Activated CD4-positive, alpha-beta T cell treated with anti-CD3 and anti-CD28 coated beads, Interleukin-2, amount 50 U/mL, for 4 hours (primary cell): ENCODE measurements around the gene PTAFR.

Experiments
- DNase-seq, 2 experiments: peaks; one replicate each; pipeline ENCODE4 v3.0.0-alpha.2; 2020

Gene PTAFR

DNA sequence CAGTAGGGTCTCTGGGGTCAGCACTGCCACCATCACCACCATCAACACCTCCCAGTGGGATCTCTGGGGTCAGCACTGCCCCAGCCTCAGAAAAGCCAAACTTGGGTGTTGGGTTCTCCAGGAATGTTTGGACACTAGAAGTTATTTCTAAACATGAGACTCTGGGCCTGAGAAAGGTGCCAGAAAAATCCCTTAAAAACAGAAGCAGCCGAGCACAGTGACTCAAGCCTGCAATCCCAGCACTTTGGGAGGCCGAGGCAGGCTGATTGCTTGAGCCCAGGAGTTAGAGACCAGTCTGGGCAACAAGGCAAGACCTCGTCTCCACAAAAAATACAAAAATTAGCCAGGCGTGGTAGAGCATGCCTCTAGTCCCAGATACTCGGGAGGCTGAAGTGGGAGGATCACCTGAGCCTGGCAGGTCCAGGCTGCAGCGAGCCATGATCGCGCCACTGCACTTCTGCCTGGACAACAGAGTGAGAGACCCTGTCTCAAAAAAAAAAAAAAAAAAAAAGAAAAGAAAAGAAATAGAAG, 470 bp downstream of the PTAFR start:
- DNase-seq, result no peak

DNA sequence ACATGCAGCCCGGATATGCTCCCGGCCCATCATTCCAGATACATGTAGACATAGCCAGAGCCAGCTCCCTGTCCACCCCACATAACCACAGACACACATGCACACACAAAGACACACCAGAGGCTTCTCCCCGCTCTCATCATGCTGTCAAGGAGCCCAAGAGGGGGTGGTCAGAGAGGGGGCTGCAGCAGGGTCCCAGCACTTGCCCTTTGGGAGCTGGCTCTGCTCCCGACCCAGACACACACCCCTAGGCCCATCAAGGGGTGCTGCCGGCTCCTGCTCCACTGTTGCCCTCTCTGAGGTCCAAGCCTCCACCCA, 2.6 kb downstream of the PTAFR start:
- no peak for DNase-seq

DNA sequence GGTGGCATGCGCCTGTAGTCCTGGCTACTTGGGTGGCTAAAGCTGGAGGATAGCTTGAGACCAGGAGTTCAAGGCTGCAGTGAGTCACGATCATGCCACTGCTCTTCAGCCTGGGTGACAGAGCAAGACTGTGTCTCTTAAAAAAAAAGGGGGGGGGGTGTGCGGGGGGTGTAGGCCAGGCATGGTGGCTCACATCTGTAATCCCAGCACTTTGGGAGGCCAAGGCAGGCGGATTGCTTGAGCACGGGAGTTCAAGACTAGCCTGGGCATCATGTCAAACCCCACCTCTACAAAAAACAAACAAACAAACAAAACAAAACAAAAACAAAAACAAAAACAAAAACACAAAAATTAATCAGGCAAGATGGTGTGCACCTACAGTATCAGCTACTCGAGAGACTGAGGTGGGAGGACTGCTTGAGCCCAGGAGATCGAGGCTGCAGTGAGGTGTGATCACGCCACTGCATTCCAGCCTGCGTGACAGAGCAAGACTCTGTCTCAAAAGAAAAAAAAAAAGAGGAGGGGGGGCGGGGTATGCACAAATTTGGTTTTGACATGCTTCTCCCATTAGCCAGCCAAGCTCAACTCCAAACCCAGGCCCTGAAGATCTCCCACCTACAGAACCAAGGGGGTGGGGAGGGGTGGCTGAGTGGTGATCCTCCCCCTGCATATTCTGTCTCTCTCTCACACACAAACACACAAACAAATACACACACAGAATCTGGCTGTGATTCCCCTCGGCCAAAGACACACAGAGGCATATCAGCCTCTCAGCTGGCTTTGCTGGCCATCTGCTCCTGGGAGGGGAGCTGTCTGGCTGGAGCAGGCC, 3.1 kb downstream of the PTAFR start:
- no peak for DNase-seq

DNA sequence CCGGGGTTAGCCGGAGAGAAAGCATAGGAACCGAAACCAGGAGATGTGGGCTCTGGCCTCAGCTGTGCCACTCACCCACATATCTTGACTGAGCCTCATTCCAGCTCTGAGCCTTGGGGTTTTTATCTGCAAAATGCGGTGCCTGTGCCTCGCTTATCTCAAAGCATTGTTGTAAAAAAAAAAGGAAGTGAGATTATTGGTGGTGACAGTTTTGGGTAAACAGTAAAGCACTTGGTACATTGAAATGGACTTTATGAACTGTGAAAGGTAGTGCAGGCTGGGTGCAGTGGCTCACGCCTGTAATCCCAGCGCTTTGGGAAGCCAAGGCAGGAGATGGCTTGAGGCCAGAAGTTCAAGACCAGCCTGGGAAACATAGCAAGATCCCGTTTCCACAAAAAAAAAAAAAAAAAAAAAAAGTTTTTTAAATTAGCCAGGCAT, 3.8 kb downstream of the PTAFR start:
- DNase-seq, result no peak

DNA sequence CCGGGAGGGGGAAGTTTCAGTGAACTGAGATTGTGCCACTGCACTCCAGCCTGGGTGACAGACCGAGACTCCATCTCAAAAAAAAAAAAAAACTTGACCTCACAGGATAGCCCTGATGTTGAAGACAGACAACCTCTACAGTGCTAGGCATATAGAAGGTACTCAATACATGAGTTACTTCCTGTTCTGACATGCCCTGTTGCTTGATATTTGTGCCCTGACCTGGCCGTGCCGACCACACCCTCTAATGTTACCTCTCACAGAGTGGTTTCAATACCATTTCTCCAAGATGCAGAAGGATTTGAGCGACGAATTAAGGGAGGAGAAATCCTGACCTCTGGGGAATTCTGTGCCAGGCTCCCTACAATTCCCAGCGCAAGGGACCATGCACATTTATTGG, 5.2 kb downstream of the PTAFR start:
- DNase-seq, result no peak

DNA sequence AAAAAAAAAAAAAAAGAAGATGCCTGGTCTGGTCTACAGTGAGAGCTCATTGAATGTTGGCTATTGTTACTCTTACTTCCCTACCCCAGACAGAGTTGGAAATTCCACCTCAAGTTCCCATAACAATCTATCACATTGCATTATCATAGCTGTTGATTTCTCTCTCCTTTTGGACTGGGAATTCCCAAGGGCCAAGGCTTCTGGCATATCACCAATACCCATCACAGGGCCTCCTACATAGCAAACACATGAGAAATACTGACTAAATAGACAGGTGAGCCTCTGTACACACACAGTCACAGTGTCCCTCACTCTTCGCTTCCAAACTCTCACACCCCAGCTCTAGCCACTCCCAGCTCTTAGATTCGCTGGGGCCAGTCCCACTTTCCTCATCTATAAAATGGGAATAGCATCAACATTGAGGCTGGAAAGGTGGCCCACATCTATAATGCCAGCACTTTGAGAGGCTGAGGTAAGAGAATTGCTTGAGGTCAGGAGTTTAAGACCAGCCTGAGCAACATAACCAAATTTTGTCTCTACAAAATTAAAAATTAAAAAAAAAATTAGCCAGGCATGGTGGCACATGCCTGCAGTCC, 6.4 kb downstream of the PTAFR start:
- no peak for DNase-seq

DNA sequence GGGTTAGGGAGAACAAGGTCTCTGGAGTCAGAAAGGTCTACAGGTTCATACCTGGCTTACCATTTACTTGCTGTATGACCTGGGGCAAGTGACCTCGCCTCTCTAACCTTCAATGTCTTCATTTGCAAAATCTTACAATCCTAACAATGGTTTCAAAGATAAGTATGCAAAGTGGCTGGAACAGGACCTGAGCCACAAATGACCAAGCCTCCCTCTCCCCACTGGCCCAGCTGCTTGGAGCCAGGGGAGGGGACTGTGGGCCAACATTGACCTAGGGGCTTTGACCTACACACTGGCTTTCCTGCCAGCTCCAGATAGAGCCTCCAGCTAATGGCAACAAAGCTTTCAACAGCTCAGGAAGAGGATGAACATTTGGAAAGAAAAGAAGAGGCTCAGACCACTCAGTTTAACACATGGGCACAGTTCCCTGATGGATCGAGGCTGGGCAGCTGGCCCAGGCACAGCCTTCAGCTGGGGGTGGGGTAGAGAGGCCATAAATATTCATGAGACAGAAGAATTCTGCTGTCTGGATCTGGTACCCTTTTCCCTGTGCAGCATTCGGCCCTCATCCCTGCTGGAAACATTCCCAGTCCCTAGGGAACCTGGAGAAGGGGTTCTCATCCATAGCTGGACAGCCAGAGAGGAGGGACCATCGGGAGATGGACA, 12.9 kb downstream of the PTAFR start:
- no peak for DNase-seq

DNA sequence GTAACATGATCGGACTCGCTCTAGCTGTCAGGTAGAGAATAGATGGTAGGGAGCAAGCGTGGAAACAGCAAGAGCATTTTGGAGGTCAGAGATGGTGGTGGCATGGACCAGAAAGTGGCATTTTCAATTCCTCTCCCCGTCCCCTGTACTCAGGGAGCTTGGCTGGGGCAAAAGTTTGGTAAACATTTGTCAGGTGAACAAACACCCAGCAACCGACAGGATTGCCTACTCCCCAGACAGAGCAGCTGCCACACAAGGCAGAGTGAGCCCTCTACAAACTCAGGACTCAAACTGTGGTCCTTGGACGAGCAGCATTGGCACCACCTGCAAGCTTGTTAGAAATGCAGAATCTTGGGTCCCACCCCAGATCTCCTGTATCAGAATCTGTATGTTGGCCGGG, 14.3 kb downstream of the PTAFR start:
- DNase-seq, result no peak

DNA sequence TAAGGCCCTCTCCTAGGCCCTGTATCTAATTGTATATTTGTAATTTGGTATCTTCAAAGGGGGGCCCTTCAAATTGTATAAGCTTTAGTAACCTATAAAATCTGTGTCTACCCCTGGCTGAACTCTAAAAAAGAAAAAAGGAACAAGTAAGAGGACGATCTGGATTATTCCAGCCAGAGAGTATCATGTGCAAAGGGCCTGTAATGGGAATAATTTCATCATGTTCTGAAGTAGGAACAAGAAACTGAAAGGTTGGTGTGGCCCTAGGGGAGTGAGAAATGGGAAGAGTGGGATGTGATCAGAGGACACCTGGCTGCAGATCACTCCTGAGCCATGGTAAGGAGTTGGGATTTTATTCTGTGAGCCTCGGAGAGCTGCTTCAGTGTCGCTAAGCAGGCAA, 14.7 kb downstream of the PTAFR start:
- DNase-seq, result no peak

DNA sequence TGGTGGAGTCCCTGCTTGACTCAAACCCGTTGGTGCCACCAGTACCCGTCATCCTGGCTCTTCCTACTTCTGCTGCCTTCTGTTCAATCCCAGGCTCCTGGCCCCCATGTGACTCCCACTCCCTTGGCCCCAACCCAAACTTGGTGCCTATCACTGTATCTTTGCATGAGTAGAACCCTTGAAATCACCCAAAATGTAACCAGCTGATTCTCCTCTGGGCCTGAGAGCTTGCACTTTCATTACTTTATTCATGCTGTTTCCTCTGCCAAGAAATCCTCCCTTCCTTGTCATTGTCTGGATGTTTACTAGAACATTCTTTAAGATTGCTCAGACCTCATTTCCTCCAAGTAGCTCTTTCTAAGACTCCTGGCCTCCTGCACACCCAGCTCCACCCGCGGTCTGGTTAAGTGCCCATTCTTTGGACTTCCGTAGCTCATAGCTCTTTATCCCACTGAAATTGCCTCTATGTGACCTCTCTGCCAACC, 15.7 kb downstream of the PTAFR start:
- no peak for DNase-seq

DNA sequence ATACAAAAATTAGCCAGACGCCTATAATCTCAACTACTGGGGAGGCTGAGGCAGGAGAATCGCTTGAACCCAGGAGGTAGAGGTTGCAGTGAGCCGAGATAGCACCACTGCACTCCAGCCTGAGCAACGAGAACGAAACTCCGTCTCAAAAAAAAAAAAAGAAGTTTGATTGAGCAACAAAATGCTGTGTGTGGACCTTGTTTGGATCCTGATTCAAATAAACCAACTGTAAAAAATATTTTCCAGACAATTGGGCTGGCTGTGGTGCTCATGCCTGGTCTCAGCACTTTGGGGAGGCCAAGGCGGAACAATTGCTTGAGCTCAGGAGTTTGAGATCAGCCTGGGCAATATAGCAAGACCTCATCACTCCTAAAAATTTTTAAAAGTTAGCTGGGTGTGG, 16.8 kb downstream of the PTAFR start:
- DNase-seq, result no peak

DNA sequence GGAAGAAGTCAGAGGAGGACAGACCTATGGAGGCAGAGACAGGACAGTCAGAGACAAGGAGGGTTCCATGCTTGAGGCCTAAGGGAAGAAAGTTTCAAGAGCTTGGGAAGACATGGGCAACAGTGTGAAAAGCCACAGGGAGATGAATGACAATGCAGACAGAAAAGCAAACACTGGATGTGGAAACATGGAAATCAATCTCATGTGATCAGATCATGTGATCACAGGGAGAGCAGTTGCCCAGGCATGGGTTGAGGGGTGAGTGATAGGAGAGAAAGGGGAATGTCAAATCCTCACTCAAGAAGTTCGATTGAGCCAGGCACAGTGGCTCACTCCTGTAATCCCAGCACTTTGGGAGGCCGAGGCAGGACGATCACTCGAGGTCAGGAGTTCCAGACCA, 17.2 kb downstream of the PTAFR start:
- no peak for DNase-seq

DNA sequence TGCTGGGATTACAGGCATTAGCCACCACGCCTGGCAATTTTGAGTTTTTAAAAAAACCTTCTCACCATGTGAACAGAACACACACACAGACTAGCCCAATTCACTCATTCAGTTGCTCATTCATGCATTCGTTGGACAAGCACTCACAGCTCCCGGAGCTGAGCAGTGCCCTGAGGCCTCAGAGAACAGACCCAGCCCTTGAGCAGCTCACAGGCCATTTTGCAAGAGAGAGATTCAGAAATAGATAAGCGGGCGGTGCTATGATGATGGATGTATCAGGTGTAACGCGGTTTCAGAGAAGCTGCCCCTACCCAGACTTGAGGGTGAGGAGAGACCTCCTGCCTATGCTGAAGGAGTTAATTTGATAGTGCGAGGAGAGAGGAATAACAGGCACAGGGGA, 18.6 kb downstream of the PTAFR start:
- DNase-seq, result no peak

DNA sequence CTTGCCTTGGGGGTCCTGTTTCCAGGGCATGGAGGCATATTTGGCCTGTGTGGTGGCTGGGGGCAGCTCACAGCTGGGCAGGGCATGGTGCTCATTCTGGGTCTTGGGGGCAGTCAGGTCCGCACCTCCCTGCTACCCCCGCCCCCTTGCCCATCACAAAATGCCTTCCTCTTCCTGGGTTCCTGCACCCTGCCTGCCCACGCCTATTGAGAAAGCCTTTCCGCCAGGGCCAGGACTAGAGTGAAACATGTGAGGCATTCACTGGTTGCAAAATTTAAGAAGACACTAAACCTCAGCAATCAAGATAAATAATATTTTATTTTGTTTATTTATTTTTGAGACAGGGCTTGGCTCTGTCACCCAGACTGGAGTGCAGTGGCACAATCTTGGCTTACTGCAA, 19.7 kb downstream of the PTAFR start:
- no peak for DNase-seq

DNA sequence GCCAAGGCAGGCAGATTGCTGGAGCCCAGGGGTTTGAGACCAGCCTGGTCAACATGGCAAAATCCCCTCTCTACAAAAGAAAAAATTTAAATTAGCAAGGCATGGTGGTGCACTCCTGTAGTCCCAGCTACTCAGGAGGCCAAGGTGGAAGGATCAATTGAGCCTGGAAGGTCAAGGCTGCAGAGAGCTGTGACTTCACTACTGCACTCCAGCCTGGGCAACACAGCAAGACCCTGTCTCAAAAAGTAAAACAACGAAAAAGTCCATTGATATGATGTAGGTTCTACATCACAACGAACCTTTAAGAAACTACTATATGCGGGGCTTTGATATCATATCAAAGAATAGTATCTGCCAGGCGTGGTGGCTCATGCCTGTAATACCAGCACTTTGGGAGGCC, 20.9 kb downstream of the PTAFR start:
- no peak for DNase-seq

DNA sequence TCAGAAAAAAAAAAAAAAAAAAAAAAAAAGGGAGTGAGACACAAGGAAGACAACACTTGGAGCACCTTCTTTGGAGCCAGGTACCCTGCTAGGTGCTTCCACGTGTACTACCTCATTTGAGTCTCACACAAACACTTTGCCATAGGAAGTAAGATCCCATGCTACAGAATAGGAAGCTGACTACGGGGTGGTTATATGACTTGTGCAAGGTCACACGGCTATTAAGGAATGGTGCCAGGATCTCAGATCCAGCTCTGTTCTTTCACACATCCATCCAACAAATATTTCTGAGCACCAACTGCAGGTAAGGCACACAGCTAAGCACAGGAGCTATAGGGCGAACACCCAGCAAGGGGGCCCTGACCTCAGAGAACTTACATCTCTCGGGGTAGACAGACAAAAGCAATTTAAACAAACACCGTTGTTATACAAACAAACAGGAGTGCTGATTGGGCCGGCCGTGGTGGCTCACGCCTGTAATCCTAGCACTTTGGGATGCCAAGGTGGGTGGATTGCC, 22.4 kb downstream of the PTAFR start:
- no peak for DNase-seq

DNA sequence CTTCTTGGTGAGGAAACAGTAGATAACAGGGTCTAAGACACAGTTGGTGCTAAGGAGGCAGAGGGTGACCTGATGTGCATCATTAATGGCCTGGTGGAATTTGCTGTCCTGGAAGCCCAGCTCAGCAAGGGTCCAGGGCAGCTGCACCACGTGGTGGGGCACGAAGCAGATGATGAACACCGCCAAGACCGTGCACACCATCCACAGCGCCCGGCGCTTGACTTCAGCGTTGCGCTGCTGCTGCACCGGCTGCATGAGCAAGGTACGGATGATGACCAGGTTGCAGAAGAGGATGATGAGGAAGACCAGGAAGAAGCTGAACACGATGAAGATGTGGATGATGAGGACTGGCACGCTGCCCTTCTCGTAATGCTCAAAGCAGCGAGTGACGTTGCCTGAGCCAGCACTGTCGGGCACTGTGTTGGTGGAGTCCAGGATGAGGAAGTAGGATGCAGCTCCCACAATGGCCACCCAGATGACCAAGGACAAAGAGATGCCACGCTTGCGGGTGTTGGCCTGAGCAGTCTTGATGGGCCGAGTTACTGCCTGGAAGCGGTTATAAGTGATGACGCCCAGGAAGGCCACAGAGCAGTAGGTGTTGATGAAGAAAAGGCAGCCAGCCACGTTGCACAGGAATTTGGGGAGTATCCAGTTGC, 26.2 kb downstream of the PTAFR start:
- DNase-seq, result no peak

DNA sequence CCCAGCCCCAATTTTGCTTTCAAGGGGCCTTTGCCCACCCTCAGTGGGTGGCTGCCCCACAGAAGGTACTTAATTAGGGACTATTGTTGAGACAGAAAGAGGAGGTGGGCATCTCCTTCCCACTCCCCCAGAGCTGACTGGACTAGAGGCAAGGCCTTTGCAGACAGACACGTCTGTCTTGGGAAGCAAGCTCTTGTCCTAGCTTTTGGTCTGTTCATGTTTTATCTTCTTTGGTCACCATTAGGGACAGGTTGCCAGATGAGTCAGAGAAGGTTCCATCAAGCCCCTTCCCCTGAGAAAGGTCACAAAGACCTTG, 27.7 kb downstream of the PTAFR start:
- DNase-seq, result no peak

DNA sequence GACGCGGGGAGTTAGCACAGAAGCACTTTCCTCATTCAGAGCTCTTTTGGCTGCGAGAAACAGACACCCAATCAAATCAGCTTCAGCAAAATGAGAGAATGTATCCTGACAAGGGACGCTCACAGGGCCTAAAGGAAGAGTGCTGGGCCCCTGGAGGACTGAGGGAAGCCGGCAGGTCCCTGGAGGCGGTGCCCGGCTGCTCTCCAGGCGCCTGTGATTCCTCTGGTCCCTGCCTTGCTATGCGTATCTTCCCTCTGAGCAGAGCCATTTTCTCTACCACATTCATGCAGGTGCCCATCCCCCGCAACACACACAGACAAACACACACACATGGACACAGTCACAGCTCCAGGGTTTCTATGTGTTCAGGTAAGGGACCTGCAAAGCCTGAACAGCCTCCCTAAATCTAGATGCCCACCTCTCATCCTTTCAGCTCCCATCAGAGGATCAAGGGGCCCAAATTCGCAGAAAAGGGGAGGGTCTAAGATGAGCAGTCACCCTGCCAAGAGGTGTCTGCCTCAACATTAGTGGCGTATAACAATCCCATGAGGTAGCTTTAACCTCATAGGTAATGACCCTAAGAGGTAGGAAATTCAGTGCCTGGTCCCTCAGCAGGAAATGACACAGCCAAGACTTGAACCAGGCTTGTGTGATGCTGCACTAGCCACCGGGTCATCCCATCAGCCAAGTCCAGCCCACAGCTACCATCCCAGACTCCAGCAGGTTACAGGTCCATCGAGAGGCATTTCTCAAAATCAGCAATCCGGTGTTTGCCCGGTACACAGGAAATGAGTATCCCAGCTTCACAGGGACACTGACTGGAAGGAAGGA, 29.0 kb downstream of the PTAFR start:
- DNase-seq, result no peak

DNA sequence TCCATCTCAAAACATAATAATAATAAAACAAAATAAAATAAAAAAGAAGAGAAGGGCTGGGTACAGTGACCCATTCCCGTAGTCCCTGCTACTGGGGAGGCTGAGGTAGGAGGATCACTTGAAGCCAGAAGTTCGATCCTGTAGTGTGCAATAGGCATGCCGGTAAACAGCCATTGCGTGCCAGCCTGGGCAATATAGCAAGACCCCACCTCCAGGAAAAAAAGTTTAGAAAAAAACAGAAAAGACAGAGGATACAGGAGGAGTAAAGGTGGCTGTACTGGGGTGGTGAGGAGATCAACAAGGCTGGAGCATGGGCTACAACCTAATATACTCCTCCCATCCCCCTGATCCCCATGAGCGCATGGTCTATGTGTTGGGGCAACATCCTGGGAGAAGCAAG, 30.8 kb downstream of the PTAFR start:
- DNase-seq, result no peak

DNA sequence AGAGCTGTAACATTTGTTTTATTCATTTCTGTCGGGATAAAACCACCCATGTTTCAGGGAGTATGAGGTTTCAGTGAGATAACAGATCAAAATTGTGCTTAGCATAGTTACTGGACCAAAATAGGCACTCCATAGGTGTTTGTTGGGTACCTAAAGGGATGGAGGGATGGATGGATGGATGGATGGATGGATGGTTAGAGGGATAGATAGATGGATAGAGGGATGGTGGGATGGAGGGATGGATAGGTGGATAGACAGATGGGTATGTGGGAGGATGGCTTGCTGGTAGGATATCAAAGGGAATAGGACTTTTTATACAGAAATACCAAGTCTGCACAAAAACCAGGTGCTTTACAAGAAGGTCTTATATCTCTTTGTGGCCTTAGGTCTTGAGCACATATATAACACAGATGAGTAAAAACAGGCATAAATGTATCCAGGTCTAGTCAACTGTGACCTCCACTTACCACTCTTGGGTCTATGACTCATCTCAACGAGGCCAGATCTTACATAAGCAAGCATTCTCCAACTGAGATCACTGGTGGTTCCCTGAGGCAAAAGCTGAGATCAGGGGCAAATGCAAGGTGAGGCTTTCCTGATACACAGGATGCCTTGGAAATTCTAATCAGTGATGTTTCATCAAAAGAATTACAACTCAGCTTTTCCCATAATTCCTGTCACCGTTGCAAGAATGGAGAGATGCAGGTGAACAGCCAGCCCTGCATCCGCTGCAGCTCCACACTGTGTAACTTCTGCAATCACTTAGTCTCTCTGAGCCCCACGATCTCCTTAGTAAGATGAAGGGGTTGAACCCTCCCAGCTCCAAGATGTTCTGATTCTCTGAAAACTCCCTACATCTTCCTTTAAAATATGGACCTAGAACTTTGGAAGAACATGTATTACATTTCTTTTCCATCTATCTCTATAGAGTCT, 32.0 kb downstream of the PTAFR start:
- no peak for DNase-seq
